K562 (cell line): ENCODE measurements around the gene PNMT. TPM values are rescaled to one million over a fixed set of nuclear protein-coding genes. Genes with fewer than 3 reads are reported as not detected.

Experiments used
- BRCA1 ChIP-seq, 2 experiments: fragments of 450-650 bp in 1 of 2; sonication (generic) in 1 of 2; formaldehyde crosslinking in 1 of 2; IDR thresholded peaks; 2 replicates each; pipeline versions ENCODE4 v1.5.0 to v1.6.1; 2017 to 2020; ENCODE audit warnings: mild to moderate bottlenecking in 1 of 2, missing genetic modification reagents in 1 of 2
- CBX5 ChIP-seq: IDR thresholded peaks from 2 replicates; pipeline ENCODE4 v1.6.1; 2014; ENCODE audit warnings: low read depth, borderline replicate concordance
- CTCFL ChIP-seq: IDR thresholded peaks from 2 replicates; pipeline ENCODE4 v1.6.1; 2011; ENCODE audit warnings: borderline replicate concordance, low read depth, mild to moderate bottlenecking, moderate library complexity, low read length; ENCODE audit not compliant: insufficient read depth, poor library complexity, severe bottlenecking
- LARP7 ChIP-seq: fragments of 450-650 bp; IDR thresholded peaks from 2 replicates; pipeline ENCODE4 v1.6.1; 2016
- MAZ ChIP-seq, 2 experiments: fragments of 450-650 bp in 1 of 2; sonication (generic) in 1 of 2; formaldehyde crosslinking; IDR thresholded peaks in 1 of 2; conservative IDR thresholded peaks in 1 of 2; 2 replicates each; pipeline versions ENCODE4 v1.4.0 to v1.5.0; 2020; ENCODE audit warnings: mild to moderate bottlenecking in 1 of 2, missing genetic modification reagents in 1 of 2
- POLR2G ChIP-seq: fragments of 200-400 bp; formaldehyde crosslinking; IDR thresholded peaks from 2 replicates; pipeline ENCODE4 v1.6.1; 2017; ENCODE audit warnings: low read depth, mild to moderate bottlenecking, antibody characterized with exemption, low read length, moderate library complexity
- RAD21 ChIP-seq, 2 experiments: fragments of 250-450 bp in 1 of 2; fragments of 450-650 bp in 1 of 2; sonication (Bioruptor Pico) in 1 of 2; formaldehyde crosslinking in 1 of 2; IDR thresholded peaks in 1 of 2; conservative IDR thresholded peaks in 1 of 2; 2 replicates each; pipeline versions ENCODE4 v1.4.0 to v1.8.0; 2020 to 2022; ENCODE audit warnings: mild to moderate bottlenecking in 2 of 2, moderate library complexity in 1 of 2
- RBM17 ChIP-seq: fragments of 200-400 bp; formaldehyde crosslinking; IDR thresholded peaks from 2 replicates; pipeline ENCODE4 v1.6.1; 2017; ENCODE audit warnings: low read depth, mild to moderate bottlenecking, low read length, borderline replicate concordance
- RNF219 ChIP-seq: fragments of 250-450 bp; sonication (Bioruptor Pico); IDR thresholded peaks from 2 replicates; pipeline ENCODE4 v1.5.0; 2022; ENCODE audit warnings: mild to moderate bottlenecking
- ZBTB5 ChIP-seq: fragments of 450-650 bp; IDR thresholded peaks from 2 replicates; pipeline ENCODE4 v1.6.1; 2017; ENCODE audit warnings: antibody characterized with exemption
- polyA plus RNA-seq, 8 experiments: library from polyadenylated mRNA; depleted of rRNA in 4 of 8; stranded (reverse) in 5 of 8; unstranded in 3 of 8; fragments of >200 nt; fragmentation: Nextera tagmentation in 2 of 8; fragmentation: Illumina TruSeq in 1 of 8; extraction: Ambion mirVana in 2 of 8; extraction: Trizol in 1 of 8; gene quantifications; 2 replicates each; pipeline versions ENCODE4 v1.2.1 to v1.2.3, GENCODE V29; 2011 to 2014; ENCODE audit warnings: inconsistent platforms in 1 of 8, missing spikeins in 1 of 8
- total RNA-seq, 7 experiments: library from RNA; depleted of rRNA in 6 of 7; stranded (reverse); fragments of >200 nt in 6 of 7; fragmentation: Illumina TruSeq in 2 of 7; extraction: Trizol in 2 of 7; gene quantifications; 2 replicates each; pipeline versions ENCODE4 v1.2.1 to v1.2.3, GENCODE V29; 2011 to 2021; ENCODE audit warnings: low replicate concordance in 1 of 7

PNMT gene
- total and polyA plus RNA-seq, 9 of the 15 experiments (the other 6 are each of a cell fraction or from before 2014, with no cell fraction given) = 0.55 to 18.1 (median 5.8) TPM

GRCh38 chr17:39671651-39672521 lies 3.6 kb downstream of the PNMT start (continued):
- peak; percentile 59 for TF ChIP-seq POLR2G
- TF ChIP-seq LARP7 = 0 out of 2 replicates have a peak, but pooled peaks have one; percentile 41
- TF ChIP-seq CBX5 = no peak
- no peak for TF ChIP-seq RNF219
- 0 out of 2 replicates have a peak, but pooled peaks have one; percentile 24 for TF ChIP-seq ZBTB5
- TF ChIP-seq RBM17 = no peak
- TF ChIP-seq CTCFL = peak; percentile 5
- peak; percentile 69 to 85 for TF ChIP-seq RAD21 (CRISPR knock-in tag; conservative IDR thresholded peaks at IDR 0.05 in 1 of 2, IDR thresholded peaks at IDR 0.05 in 1 of 2)
- TF ChIP-seq MAZ (CRISPR knock-in tag; conservative IDR thresholded peaks at IDR 0.05 in 1 of 2, IDR thresholded peaks at IDR 0.05 in 1 of 2) = peak in 1 of 2 experiments; percentile 77; a peak in 2 of 4 replicates
- TF ChIP-seq BRCA1 (IDR thresholded peaks at IDR 0.05) = no peak
- no peak for TF ChIP-seq BRCA1 (CRISPR knock-in tag; IDR thresholded peaks at IDR 0.05)
